Vagina (tissue), 2 donors: ENCODE results near the gene HSDL2.

Experiments used
- POLR2A ChIP-seq, 2 donors: fragments of 450-650 bp; IDR thresholded peaks; one replicate each; pipeline ENCODE4 v1.6.1; 2017; ENCODE audit warnings: antibody characterized with exemption in 2 of 2, mild to moderate bottlenecking in 2 of 2, moderate library complexity in 2 of 2
- POLR2AphosphoS5 ChIP-seq, 2 donors: sonication (generic); formaldehyde crosslinking; IDR thresholded peaks; one replicate each; pipeline ENCODE4 v1.9.0; 2017; ENCODE audit warnings: antibody characterized with exemption in 2 of 2, mild to moderate bottlenecking in 2 of 2, low read depth in 1 of 2; ENCODE audit not compliant: insufficient read depth in 1 of 2
- TF ChIP-seq, protein P1 (sequence below), 3 experiments: fragments of 450-650 bp in 2 of 3; fragments of 200-600 bp in 1 of 3; sonication (generic) in 1 of 3; IDR thresholded peaks; one replicate each; pipeline ENCODE4 v1.5.1; 2017 to 2019; ENCODE audit warnings: antibody characterized with exemption in 3 of 3, mild to moderate bottlenecking in 2 of 3, moderate library complexity in 2 of 3

GRCh38 chr9:112445196-112445595, 65.3 kb downstream of the HSDL2 start:
- TF ChIP-seq POLR2AphosphoS5 (IDR thresholded peaks at IDR 0.05; ENCODE audit: insufficient read depth in 1 of 2, low read depth in 1 of 2) = no peak
- TF ChIP-seq, protein P1, sequence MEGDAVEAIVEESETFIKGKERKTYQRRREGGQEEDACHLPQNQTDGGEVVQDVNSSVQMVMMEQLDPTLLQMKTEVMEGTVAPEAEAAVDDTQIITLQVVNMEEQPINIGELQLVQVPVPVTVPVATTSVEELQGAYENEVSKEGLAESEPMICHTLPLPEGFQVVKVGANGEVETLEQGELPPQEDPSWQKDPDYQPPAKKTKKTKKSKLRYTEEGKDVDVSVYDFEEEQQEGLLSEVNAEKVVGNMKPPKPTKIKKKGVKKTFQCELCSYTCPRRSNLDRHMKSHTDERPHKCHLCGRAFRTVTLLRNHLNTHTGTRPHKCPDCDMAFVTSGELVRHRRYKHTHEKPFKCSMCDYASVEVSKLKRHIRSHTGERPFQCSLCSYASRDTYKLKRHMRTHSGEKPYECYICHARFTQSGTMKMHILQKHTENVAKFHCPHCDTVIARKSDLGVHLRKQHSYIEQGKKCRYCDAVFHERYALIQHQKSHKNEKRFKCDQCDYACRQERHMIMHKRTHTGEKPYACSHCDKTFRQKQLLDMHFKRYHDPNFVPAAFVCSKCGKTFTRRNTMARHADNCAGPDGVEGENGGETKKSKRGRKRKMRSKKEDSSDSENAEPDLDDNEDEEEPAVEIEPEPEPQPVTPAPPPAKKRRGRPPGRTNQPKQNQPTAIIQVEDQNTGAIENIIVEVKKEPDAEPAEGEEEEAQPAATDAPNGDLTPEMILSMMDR (IDR thresholded peaks at IDR 0.05) = no peak
- no peak for TF ChIP-seq POLR2A (IDR thresholded peaks at IDR 0.05)
